Panc1 (cell line): Measurements from ENCODE around the gene ANKH. TPM values are rescaled to one million over a fixed set of nuclear protein-coding genes. Genes with fewer than 3 reads are reported as not detected.

ENCODE experiments used
- ATAC-seq: fragments of 200-7000 bp; cut with Tn5 transposase; 2 replicates; pipeline ENCODE4 v1.9.1; 2020; ENCODE audit warnings: mild to moderate bottlenecking, moderate library complexity
- BruUV-seq: library from RNA; stranded (reverse); fragments of 400-500 nt; replicated peaks from 2 replicates; lab custom pipeline; 2021; lab: Mats Ljungman, UMichigan
- CTCF ChIA-PET: fragments of 300-600 bp; sonication (Branson Sonifier 250); formaldehyde crosslinking; loops from one replicate; lab custom pipeline; 2022; ENCODE audit warnings: antibody characterized with exemption; lab: Charles Lee
- POLR2A ChIA-PET: fragments of 300-600 bp; sonication (Branson Sonifier 250); formaldehyde crosslinking; loops from one replicate; lab custom pipeline; 2022; ENCODE audit warnings: antibody characterized with exemption; lab: Charles Lee
- DNase-seq: peaks from one replicate; pipeline ENCODE4 v3.0.0-alpha.2; 2010; ENCODE audit warnings: low read depth, low spot score
- H3K27ac ChIP-seq: 2 replicates; pipeline ENCODE4 v1.5.1; 2011; ENCODE audit warnings: mild to moderate bottlenecking, low read length, inconsistent platforms
- H3K27me3 ChIP-seq: fragments of 200-500 bp; sonication (Bioruptor generic); 2 replicates; pipeline ENCODE4 v1.6.0; 2014; ENCODE audit warnings: low read length, inconsistent platforms; ENCODE audit not compliant: control insufficient read depth, insufficient read depth
- H3K36me3 ChIP-seq: fragments of 200-500 bp; sonication (Bioruptor generic); 2 replicates; pipeline ENCODE4 v1.5.1; 2014; ENCODE audit warnings: inconsistent platforms, mild to moderate bottlenecking, low read length, moderate library complexity; ENCODE audit not compliant: control insufficient read depth, insufficient read depth
- H3K4me1 ChIP-seq: 2 replicates; pipeline ENCODE4 v1.5.1; 2011; ENCODE audit warnings: inconsistent platforms, mild to moderate bottlenecking, low read length, moderate library complexity; ENCODE audit not compliant: control insufficient read depth, insufficient read depth
- H3K4me3 ChIP-seq, 2 experiments: 2 replicates each; pipeline ENCODE4 v1.5.1; 2011 to 2012; ENCODE audit warnings: low read depth in 2 of 2, low read length in 2 of 2, mild to moderate bottlenecking in 2 of 2, inconsistent platforms in 1 of 2, moderate library complexity in 1 of 2
- H3K9me3 ChIP-seq: fragments of 200-500 bp; sonication (Bioruptor generic); 2 replicates; pipeline ENCODE4 v1.5.1; 2014; ENCODE audit warnings: low read depth, mild to moderate bottlenecking, inconsistent platforms, low read length, moderate library complexity; ENCODE audit not compliant: control insufficient read depth, insufficient read depth
- CTCF ChIP-seq: fragments of 450-650 bp; IDR thresholded peaks from 2 replicates; pipeline ENCODE4 v1.5.1; 2017; ENCODE audit warnings: mild to moderate bottlenecking
- POLR2AphosphoS5 ChIP-seq: IDR thresholded peaks from 2 replicates; pipeline ENCODE4 v1.6.1; 2012; ENCODE audit warnings: mild to moderate bottlenecking, low read depth, low read length, moderate library complexity
- REST ChIP-seq, 2 experiments: IDR thresholded peaks; 2 replicates each; pipeline ENCODE4 v1.6.1; 2011 to 2012; ENCODE audit warnings: low read depth in 2 of 2, control low read depth in 1 of 2, low read length in 1 of 2, mild to moderate bottlenecking in 1 of 2, moderate library complexity in 1 of 2; ENCODE audit not compliant: insufficient read depth in 1 of 2
- SIN3A ChIP-seq: IDR thresholded peaks from 2 replicates; pipeline ENCODE4 v1.6.1; 2012; ENCODE audit warnings: low read depth, mild to moderate bottlenecking, low read length, moderate library complexity, borderline replicate concordance; ENCODE audit not compliant: insufficient read depth
- TCF7L2 ChIP-seq: IDR thresholded peaks from 2 replicates; pipeline ENCODE4 v1.6.1; 2011; ENCODE audit warnings: mild to moderate bottlenecking, low read depth, low read length, inconsistent platforms
- in situ Hi-C: cut with HindIII; loops from 2 replicates; pipeline ENCODE4 v1.10.0; 2016; ENCODE audit warnings: low sequenced_read_pairs, low pct_unique_long_range_greater_than_20kb
- intact Hi-C: fragments of 100-400 bp; cut with micrococcal nuclease; formaldehyde crosslinking; loops from one replicate; pipeline ENCODE4 v1.10.0; 2022; ENCODE audit not compliant: unreplicated experiment
- total RNA-seq: library from RNA; stranded (reverse); gene quantifications from one replicate; pipeline ENCODE4 v1.2.1, GENCODE V29; 2021; ENCODE audit not compliant: unreplicated experiment

ANKH gene
- total RNA-seq, 1 experiment from 2014 or later: 11.2 TPM

GRCh38 chr5:14695152-14695551, 176.4 kb downstream of the ANKH start:
- DNase-seq: no peak
- H3K4me1 ChIP-seq: no peaks in the 10 kb centered on the region
- ATAC-seq: no peak
- POLR2A ChIA-PET: no interaction called here
- intact Hi-C loops (no loop called here), in situ Hi-C loops (no loop called here)
- TF ChIP-seq SIN3A (no peak), POLR2AphosphoS5 (no peak), TCF7L2 (no peak), REST (IDR thresholded peaks at IDR 0.05; ENCODE audit: insufficient read depth in 1 of 2, low read depth in 2 of 2, low read length in 1 of 2) (no peak), CTCF (no peak)
- BruUV-seq: no TSS peak
- H3K9me3 ChIP-seq: peaks cover 1% of the 10 kb centered on the region; the same call in 1 of the 2 replicates
- no peaks in the 10 kb centered on the region for H3K27me3 ChIP-seq
- no peak overlapping the region for H3K4me3 ChIP-seq
- no peak overlapping the region for H3K27ac ChIP-seq
- CTCF ChIA-PET: interaction anchor here (0.6 kb wide), 1 partner anchor 67 kb away, joined by 11 read pairs; no protein-coding TSS in a partner anchor
- peaks cover 13% of the 10 kb centered on the region for H3K36me3 ChIP-seq

- Histone ChIP-seq H3K9me3 (peaks cover 6% of the 10 kb centered on the region; the same call in 1 of the 2 replicates), H3K36me3 (peaks cover 25% of the 10 kb centered on the region), H3K27ac (no peak overlapping the region), H3K4me1 (no peaks in the 10 kb centered on the region), H3K27me3 (no peaks in the 10 kb centered on the region), H3K4me3 (no peak overlapping the region)
- TF ChIP-seq CTCF (no peak), SIN3A (no peak)
- DNase-seq (no peak), ATAC-seq (no peak)
- intact Hi-C loops: no loop called here
- in situ Hi-C loops: no loop called here
- BruUV-seq: no TSS peak
- CTCF ChIA-PET: interaction anchor here (0.6 kb wide), 1 partner anchor 313 kb away, joined by 7 read pairs; no protein-coding TSS in a partner anchor
- POLR2A ChIA-PET: no interaction called here
These were observed 178.5 kb downstream of the ANKH start for GRCh38 chr5:14693070-14693469.
